ENCODE results near the gene MARK4. TPM values are rescaled to one million over a fixed set of nuclear protein-coding genes. Genes with fewer than 3 reads are reported as not detected.

The MARK4 gene
- total and polyA plus RNA-seq, 4 donors, result 3.5 to 11.1 (median 6.1) TPM

GRCh38 chr19:45322744-45323281 lies 71.7 kb downstream of the MARK4 start, which contains the start of gene CKM:
CKM (minus strand) TSS chr19:45322875; CDS start chr19:45319713, 3,162 bp downstream.
- Histone ChIP-seq H3K27ac (ENCODE audit: low read depth in 1 of 2, low read length in 2 of 2) (no peak within 1 kb of the TSS), H3K27me3 (ENCODE audit: control insufficient read depth in 4 of 4, insufficient read depth in 4 of 4, low read length in 3 of 4) (peaks cover 0 to 3% (median 0%) of the 10 kb centered on the region in 4 donors), H3K9me3 (ENCODE audit: control insufficient read depth in 4 of 4, low read length in 3 of 4) (no peaks in the 10 kb centered on the region), H3K4me3 (ENCODE audit: low read depth in 1 of 3, low read length in 3 of 3) (peak within 1 kb of the TSS in 1 of 3 donors; percentile 22), H3K36me3 (ENCODE audit: control insufficient read depth in 4 of 4, insufficient read depth in 3 of 4, low read depth in 1 of 4, low read length in 3 of 4) (no peaks in the 10 kb centered on the region), H3K9ac (ENCODE audit: low read depth in 1 of 2, low read length in 2 of 2) (no peak within 1 kb of the TSS), H3K4me1 (ENCODE audit: control insufficient read depth in 4 of 4, insufficient read depth in 4 of 4, low read length in 3 of 4) (peaks cover 2 to 12% (median 10%) of the 10 kb centered on the region in 4 donors)
- WGBS, result 75% methylated on average over 15 of the region's 15 CpGs
- DNase-seq (ENCODE audit: low spot score), result no peak
- TF ChIP-seq YY1 (IDR thresholded peaks at IDR 0.05) (no peak), SP1 (IDR thresholded peaks at IDR 0.05) (no peak), ATF3 (IDR thresholded peaks at IDR 0.05) (no peak), RXRA (IDR thresholded peaks at IDR 0.05) (no peak), TAF1 (conservative IDR thresholded peaks at IDR 0.05) (no peak), EGR1 (IDR thresholded peaks at IDR 0.05; ENCODE audit: low read depth in 2 of 2) (no peak), GABPA (IDR thresholded peaks at IDR 0.05 in 1 of 2, conservative IDR thresholded peaks at IDR 0.05 in 1 of 2) (no peak), CTCF (IDR thresholded peaks at IDR 0.05; ENCODE audit: low read depth, low read length, missing input control) (no peak), JUND (IDR thresholded peaks at IDR 0.05) (no peak), MAX (IDR thresholded peaks at IDR 0.05) (no peak), FOXA2 (IDR thresholded peaks at IDR 0.05) (no peak), FOXA1 (IDR thresholded peaks at IDR 0.05) (no peak), REST (IDR thresholded peaks at IDR 0.05) (no peak)

- H3K27ac ChIP-seq (ENCODE audit: low read depth in 1 of 2, low read length in 2 of 2), result no peak overlapping the region
- peaks cover 2 to 12% (median 10%) of the 10 kb centered on the region in 4 donors for H3K4me1 ChIP-seq (ENCODE audit: control insufficient read depth in 4 of 4, insufficient read depth in 4 of 4, low read length in 3 of 4)
- 6% methylated on average over 30 of the region's 30 CpGs for WGBS
- DNase-seq (ENCODE audit: low spot score), result no peak
- no peak overlapping the region for H3K9ac ChIP-seq (ENCODE audit: low read depth in 1 of 2, low read length in 2 of 2)
- H3K36me3 ChIP-seq (ENCODE audit: control insufficient read depth in 4 of 4, insufficient read depth in 3 of 4, low read depth in 1 of 4, low read length in 3 of 4), result no peaks in the 10 kb centered on the region
- H3K4me3 ChIP-seq (ENCODE audit: low read depth in 1 of 3, low read length in 3 of 3), result peak overlapping the region in 1 of 3 donors; percentile 22
- H3K9me3 ChIP-seq (ENCODE audit: control insufficient read depth in 4 of 4, low read length in 3 of 4), result no peaks in the 10 kb centered on the region
- peaks cover 0 to 3% (median 0%) of the 10 kb centered on the region in 4 donors for H3K27me3 ChIP-seq (ENCODE audit: control insufficient read depth in 4 of 4, insufficient read depth in 4 of 4, low read length in 3 of 4)
- TF ChIP-seq YY1 (IDR thresholded peaks at IDR 0.05) (no peak), FOXA2 (IDR thresholded peaks at IDR 0.05) (no peak), REST (IDR thresholded peaks at IDR 0.05) (no peak), SP1 (IDR thresholded peaks at IDR 0.05) (no peak), HNF4G (IDR thresholded peaks at IDR 0.05) (no peak), RXRA (IDR thresholded peaks at IDR 0.05) (no peak), ZBTB33 (IDR thresholded peaks at IDR 0.05) (no peak), GABPA (IDR thresholded peaks at IDR 0.05 in 1 of 2, conservative IDR thresholded peaks at IDR 0.05 in 1 of 2) (no peak), TAF1 (conservative IDR thresholded peaks at IDR 0.05) (no peak), EGR1 (IDR thresholded peaks at IDR 0.05; ENCODE audit: low read depth in 2 of 2) (no peak), RAD21 (IDR thresholded peaks at IDR 0.05) (no peak), FOXA1 (IDR thresholded peaks at IDR 0.05) (no peak), NR2F2 (IDR thresholded peaks at IDR 0.05) (no peak), MAX (IDR thresholded peaks at IDR 0.05) (no peak)
Observed at GRCh38 chr19:45323671-45324081, 72.6 kb downstream of the MARK4 start.

Data from liver (tissue), 9 donors.